SIG-M5 (cell line): ENCODE results near the gene IL5RA.

Experiments used
- DNase-seq: peaks from one replicate; lab custom pipeline; 2025; lab: John Stamatoyannopoulos, UW

IL5RA gene

GRCh38 chr3:3110299-3110630, at the start of gene IL5RA:
Gene IL5RA, minus strand, starts transcription at chr3:3110374. Its CDS starts 5,390 bp downstream, at chr3:3104984.
- no peak for DNase-seq

- DNase-seq: no peak
Measured at GRCh38 chr3:3157484-3157883, 47.3 kb upstream of the IL5RA start.

- no peak for DNase-seq
Measured at GRCh38 chr3:3154879-3155610, 44.9 kb upstream of the IL5RA start.

GRCh38 chr3:3151513-3151912, 41.3 kb upstream of the IL5RA start:
- no peak for DNase-seq

GRCh38 chr3:3149560-3149959, 39.4 kb upstream of the IL5RA start:
- DNase-seq: no peak

- DNase-seq: no peak
Measured at GRCh38 chr3:3145831-3146230, 35.7 kb upstream of the IL5RA start.

GRCh38 chr3:3141939-3142338, 31.8 kb upstream of the IL5RA start:
- DNase-seq: no peak

GRCh38 chr3:3137526-3137925, 27.4 kb upstream of the IL5RA start:
- DNase-seq: no peak

GRCh38 chr3:3134750-3135448, 24.7 kb upstream of the IL5RA start:
- no peak for DNase-seq

GRCh38 chr3:3133500-3133899, 23.3 kb upstream of the IL5RA start:
- no peak for DNase-seq

- DNase-seq: no peak
Measured at GRCh38 chr3:3129579-3129978, 19.4 kb upstream of the IL5RA start.

GRCh38 chr3:3127432-3128010, 17.3 kb upstream of the IL5RA start:
- no peak for DNase-seq

GRCh38 chr3:3126477-3127431, 16.6 kb upstream of the IL5RA start, which contains the start of gene TRNT1:
Gene TRNT1, plus strand, starts transcription at chr3:3126940. Its CDS starts 2,101 bp downstream, at chr3:3129041.
- peak; percentile 35 for DNase-seq

GRCh38 chr3:3125977-3126376, 15.8 kb upstream of the IL5RA start:
- DNase-seq: no peak

- no peak for DNase-seq
Measured at GRCh38 chr3:3119393-3119851, 9.2 kb upstream of the IL5RA start.

GRCh38 chr3:3117651-3118050, 7.5 kb upstream of the IL5RA start:
- DNase-seq: no peak

- no peak for DNase-seq
Measured at GRCh38 chr3:3113042-3113709, 3.0 kb upstream of the IL5RA start.

- no peak for DNase-seq
Measured at GRCh38 chr3:3110749-3111361, 681 bp upstream of the IL5RA start.

GRCh38 chr3:3109407-3110298, 521 bp downstream of the IL5RA start:
- no peak for DNase-seq

- DNase-seq: no peak
Measured at GRCh38 chr3:3107858-3108257, 2.3 kb downstream of the IL5RA start.
